Hepatocyte (in vitro differentiated cells): ENCODE results near the gene ADAMTS7. TPM values are rescaled to one million over a fixed set of nuclear protein-coding genes. Genes with fewer than 3 reads are reported as not detected.

Source experiments
- DNase-seq: peaks from one replicate; pipeline ENCODE4 v3.0.0-alpha.2; 2016; ENCODE audit warnings: low spot score
- H2AFZ ChIP-seq: fragments of 200-600 bp; sonication (generic); 2 replicates; pipeline ENCODE4 v1.6.0; 2016; ENCODE audit warnings: antibody characterized with exemption, mild to moderate bottlenecking
- H3K27ac ChIP-seq: fragments of 200-600 bp; sonication (generic); 2 replicates; pipeline ENCODE4 v1.5.1; 2016; ENCODE audit warnings: mild to moderate bottlenecking
- H3K27me3 ChIP-seq: fragments of 200-600 bp; sonication (generic); 2 replicates; pipeline ENCODE4 v1.6.1; 2016
- H3K36me3 ChIP-seq: fragments of 200-600 bp; sonication (generic); replicated peaks from 2 replicates; pipeline ENCODE4 v1.5.1; 2016; ENCODE audit warnings: low read depth; ENCODE audit not compliant: insufficient read depth
- H3K4me1 ChIP-seq: fragments of 200-600 bp; sonication (generic); 2 replicates; pipeline ENCODE4 v1.5.1; 2016; ENCODE audit warnings: mild to moderate bottlenecking, moderate library complexity; ENCODE audit not compliant: insufficient read depth
- H3K4me2 ChIP-seq: fragments of 200-600 bp; sonication (generic); 2 replicates; pipeline ENCODE4 v1.6.0; 2016
- H3K4me3 ChIP-seq: fragments of 200-600 bp; sonication (generic); 2 replicates; pipeline ENCODE4 v1.5.1; 2016; ENCODE audit warnings: mild to moderate bottlenecking
- H3K79me2 ChIP-seq: fragments of 200-600 bp; sonication (generic); 2 replicates; pipeline ENCODE4 v1.6.0; 2017; ENCODE audit warnings: mild to moderate bottlenecking
- H3K9me2 ChIP-seq: fragments of 200-600 bp; sonication (generic); replicated peaks from 2 replicates; pipeline ENCODE4 v1.6.0; 2017; ENCODE audit warnings: mild to moderate bottlenecking; ENCODE audit not compliant: insufficient read depth
- H3K9me3 ChIP-seq: fragments of 200-600 bp; sonication (generic); 2 replicates; pipeline ENCODE4 v1.5.1; 2016; ENCODE audit warnings: low read depth, mild to moderate bottlenecking
- H4K20me1 ChIP-seq: fragments of 200-600 bp; sonication (generic); 2 replicates; pipeline ENCODE4 v1.6.0; 2016; ENCODE audit warnings: mild to moderate bottlenecking; ENCODE audit not compliant: insufficient read depth, poor library complexity, severe bottlenecking
- CTCF ChIP-seq: fragments of 200-600 bp; sonication (generic); IDR thresholded peaks from 2 replicates; pipeline ENCODE4 v1.5.1; 2016; ENCODE audit warnings: antibody characterized with exemption, mild to moderate bottlenecking; ENCODE audit not compliant: poor library complexity
- EZH2 ChIP-seq: fragments of 200-600 bp; sonication (generic); IDR thresholded peaks from 2 replicates; pipeline ENCODE4 v1.6.1; 2016; ENCODE audit warnings: antibody characterized with exemption, mild to moderate bottlenecking, borderline replicate concordance
- EZH2phosphoT487 ChIP-seq: fragments of 200-600 bp; sonication (generic); IDR thresholded peaks from one replicate; pipeline ENCODE4 v1.6.1; 2018; ENCODE audit warnings: antibody characterized with exemption, mild to moderate bottlenecking, low read depth, moderate library complexity; ENCODE audit not compliant: unreplicated experiment, severe bottlenecking
- WGBS: methylation state at CpG from one replicate; pipeline ENCODE4 v1.1.6; 2016; ENCODE audit warnings: low lambda C conversion rate; ENCODE audit errors: missing lambda C conversion rate; 5-methylcytosine and 5-hydroxymethylcytosine counted together
- polyA plus RNA-seq: library from polyadenylated mRNA; unstranded; fragments of >200 nt; fragmentation: Nextera tagmentation; extraction: Ambion mirVana; gene quantifications from 2 replicates; pipeline ENCODE4 v1.2.1, GENCODE V29; 2016
- total RNA-seq: library from RNA; depleted of rRNA; stranded (reverse); fragments of >200 nt; gene quantifications from 2 replicates; pipeline ENCODE4 v1.2.3, GENCODE V29; 2014

ADAMTS7 gene
- total and polyA plus RNA-seq, 2 experiments from 2014 or later = 12.1 to 14.7 TPM

GRCh38 chr15:78837543-78837942 lies 26.3 kb upstream of the ADAMTS7 start:
- Histone ChIP-seq H3K9me2 (no peaks in the 10 kb centered on the region), H3K36me3 (no peaks in the 10 kb centered on the region), H3K79me2 (no peaks in the 10 kb centered on the region), H3K9me3 (no peaks in the 10 kb centered on the region), H4K20me1 (no peaks in the 10 kb centered on the region), H3K27me3 (no peaks in the 10 kb centered on the region), H3K4me3 (no peak overlapping the region), H3K4me2 (no peak overlapping the region), H2AFZ (no peak overlapping the region), H3K27ac (no peak overlapping the region), H3K4me1 (no peaks in the 10 kb centered on the region)
- no peak for DNase-seq
- WGBS = 86% methylated on average over 8 of the region's 8 CpGs
- TF ChIP-seq EZH2 = no peak

- Histone ChIP-seq H3K79me2 (no peaks in the 10 kb centered on the region), H3K36me3 (no peaks in the 10 kb centered on the region), H4K20me1 (no peaks in the 10 kb centered on the region), H3K4me3 (no peak overlapping the region), H3K9me3 (no peaks in the 10 kb centered on the region), H3K27ac (no peak overlapping the region), H3K4me1 (no peaks in the 10 kb centered on the region), H3K9me2 (no peaks in the 10 kb centered on the region), H3K4me2 (no peak overlapping the region), H3K27me3 (no peaks in the 10 kb centered on the region), H2AFZ (no peak overlapping the region)
- WGBS = 66% methylated on average over 2 of the region's 2 CpGs
- DNase-seq = no peak
- TF ChIP-seq CTCF = no peak
- TF ChIP-seq EZH2phosphoT487 = no peak
Observed at GRCh38 chr15:78837131-78837530, 25.9 kb upstream of the ADAMTS7 start.

- Histone ChIP-seq H3K4me2 (no peak overlapping the region), H3K9me2 (no peaks in the 10 kb centered on the region), H3K27me3 (no peaks in the 10 kb centered on the region), H4K20me1 (no peaks in the 10 kb centered on the region), H3K4me1 (no peaks in the 10 kb centered on the region), H3K79me2 (no peaks in the 10 kb centered on the region), H2AFZ (no peak overlapping the region), H3K36me3 (no peaks in the 10 kb centered on the region), H3K9me3 (no peaks in the 10 kb centered on the region), H3K27ac (no peak overlapping the region), H3K4me3 (no peak overlapping the region)
- TF ChIP-seq EZH2phosphoT487 (no peak), CTCF (no peak), EZH2 (no peak)
- no peak for DNase-seq
- WGBS = 100% methylated on average over 1 of the region's 1 CpG
Observed at GRCh38 chr15:78836333-78836732, 25.1 kb upstream of the ADAMTS7 start.

- Histone ChIP-seq H3K27ac (no peak overlapping the region), H3K27me3 (no peaks in the 10 kb centered on the region), H4K20me1 (no peaks in the 10 kb centered on the region), H3K79me2 (no peaks in the 10 kb centered on the region), H3K36me3 (no peaks in the 10 kb centered on the region), H3K4me2 (no peak overlapping the region), H3K9me3 (no peaks in the 10 kb centered on the region), H3K4me1 (no peaks in the 10 kb centered on the region), H2AFZ (no peak overlapping the region), H3K9me2 (no peaks in the 10 kb centered on the region), H3K4me3 (no peak overlapping the region)
- TF ChIP-seq EZH2 (no peak), CTCF (no peak), EZH2phosphoT487 (no peak)
- 97% methylated on average over 70 of the region's 73 CpGs for WGBS
- no peak for DNase-seq
Observed at GRCh38 chr15:78831229-78832207, 20.3 kb upstream of the ADAMTS7 start.
